Right ventricle myocardium inferior (tissue), 1 donor: ENCODE data around the gene ATP9B. TPM values are rescaled to one million over a fixed set of nuclear protein-coding genes. Genes with fewer than 3 reads are reported as not detected.

ENCODE experiments used
- ATAC-seq: fragments of 200-7000 bp; cut with Tn5 transposase; one replicate; pipeline ENCODE4 v1.9.1; 2020; ENCODE audit warnings: mild to moderate bottlenecking, moderate library complexity
- DNase-seq: peaks from one replicate; pipeline ENCODE4 v3.0.0; 2021; ENCODE audit errors: missing footprints
- intact Hi-C: fragments of 100-400 bp; cut with DNase I; formaldehyde crosslinking; loops from one replicate; pipeline ENCODE4 v1.11.0; 2022
- total RNA-seq: library from RNA; stranded (reverse); fragmentation: NEBNext Ultra II Directional; extraction: Animal tissue kit (Norgen Biotek cat#: 25700); gene quantifications from one replicate; pipeline ENCODE4 v1.2.1, GENCODE V29; 2021
- donor health status: DM: no; HTN: yes; CAD: no; lungs with severe emphysema.

The ATP9B gene
- total RNA-seq, 1 donor from 2014 or later = 11.7 TPM

DNA sequence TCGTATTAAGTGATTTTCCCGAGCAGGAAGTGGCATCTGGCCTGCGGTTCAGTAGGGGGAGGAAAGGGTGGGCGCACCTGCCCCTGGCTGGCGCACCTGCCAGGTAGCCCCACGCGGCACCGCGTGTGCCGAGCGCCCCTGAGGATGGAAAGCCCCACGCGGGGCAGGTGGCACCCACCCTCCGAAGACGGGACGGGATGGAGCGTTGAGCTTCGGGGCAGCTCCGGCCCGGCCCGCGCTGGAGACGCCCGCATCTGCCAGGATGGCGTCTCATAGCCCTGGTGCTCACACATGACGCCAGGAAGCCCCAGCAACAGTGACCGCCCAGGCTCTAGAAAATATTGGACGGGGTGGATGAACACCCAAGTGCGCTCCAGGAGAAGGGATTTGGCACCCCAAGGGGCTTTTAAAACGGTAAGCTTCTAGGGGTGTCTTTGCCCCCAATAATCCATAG, 324.0 kb downstream of the ATP9B start:
- peak; percentile 70 for DNase-seq
- no peak for ATAC-seq
- intact Hi-C loops = loop anchor here (2.0 to 5.0 kb wide), 3 partner anchors 66 to 326 kb away; partner anchors contain the start of gene ATP9B

DNA sequence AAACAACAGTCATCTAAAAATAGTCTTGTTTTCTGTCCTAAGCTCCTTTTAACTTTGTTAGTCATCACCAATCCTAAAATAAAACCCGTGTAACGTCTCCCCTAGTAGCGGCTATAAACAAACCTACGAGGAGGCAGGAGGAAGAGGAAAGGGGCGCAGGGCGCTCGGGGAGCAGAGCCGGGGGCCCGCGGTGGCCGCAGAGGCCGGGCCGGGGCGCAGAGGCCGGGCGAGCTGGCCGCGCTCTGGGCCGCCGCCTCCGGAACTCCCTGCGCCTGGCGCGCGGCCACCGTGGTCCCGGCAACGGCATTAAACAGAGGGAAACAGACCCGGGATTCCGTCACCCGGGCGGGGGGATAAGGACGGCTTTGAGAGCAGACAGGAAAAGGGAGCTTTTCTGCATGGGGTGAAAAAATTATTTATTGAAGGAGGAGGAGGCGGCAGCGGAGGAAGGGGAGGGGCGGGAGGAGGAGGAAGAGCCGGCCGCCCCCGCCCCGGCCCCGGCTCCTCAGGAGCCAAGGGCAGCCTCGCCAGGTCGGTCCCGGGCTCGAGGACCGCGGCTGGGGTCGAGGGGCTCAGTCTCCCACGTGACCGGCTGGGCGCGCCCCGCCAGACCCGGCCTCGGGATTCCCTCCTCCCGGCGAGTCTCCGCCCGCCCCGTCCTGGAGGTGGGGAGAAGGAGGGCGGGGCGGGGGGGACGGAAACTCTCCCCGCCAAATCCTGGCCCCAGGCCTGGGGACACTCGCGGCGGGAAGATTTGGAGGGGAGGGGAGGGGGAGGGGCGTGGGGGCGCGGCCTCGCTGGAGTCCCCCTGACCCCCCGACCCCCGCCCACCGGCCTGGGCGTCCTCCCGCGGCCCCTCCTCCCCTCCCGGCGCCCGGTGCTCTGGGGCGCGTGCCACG, 324.7 kb downstream of the ATP9B start:
- ATAC-seq = peak; percentile 81
- peak; percentile 97 for DNase-seq
- intact Hi-C loops = loop anchor here (2.0 to 5.0 kb wide), 3 partner anchors 65 to 327 kb away; partner anchors contain the start of gene ATP9B

DNA sequence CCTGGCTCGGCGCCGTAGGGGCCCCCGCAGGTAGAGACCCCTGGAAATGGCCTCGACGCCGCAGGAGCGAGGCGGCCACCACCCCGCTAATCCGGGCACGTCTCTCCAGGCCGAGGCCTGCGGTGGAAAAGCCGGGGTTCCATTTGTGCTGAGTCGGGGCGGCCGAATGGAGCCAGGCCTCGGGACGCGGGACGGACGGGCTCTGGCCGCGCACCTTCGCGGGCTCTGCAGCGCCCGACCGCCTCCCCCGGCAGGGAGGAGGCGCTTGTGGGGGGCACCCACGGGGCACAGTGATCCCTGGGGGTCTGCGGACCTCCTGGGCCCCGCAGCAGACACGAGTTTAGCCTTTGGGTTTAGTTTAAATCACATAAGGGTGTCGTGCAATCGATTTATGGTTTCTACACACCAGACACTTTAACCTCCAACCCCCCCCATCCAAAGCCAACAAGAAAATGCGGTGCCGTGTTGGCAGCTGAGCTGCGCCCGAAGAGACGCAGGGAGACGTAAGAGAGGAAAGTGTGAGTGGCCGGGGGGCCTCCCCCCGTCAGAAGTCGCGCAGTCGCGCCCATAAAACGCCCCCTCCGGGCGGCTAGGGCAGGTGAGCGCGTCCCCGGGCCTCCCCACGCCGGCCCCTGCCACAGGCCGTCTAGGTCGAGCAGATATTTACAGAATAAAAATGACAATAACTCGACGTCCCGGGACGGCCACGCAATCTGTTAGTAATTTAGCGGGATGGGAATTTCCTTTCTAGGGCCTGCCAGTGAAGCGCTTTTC, 325.5 kb downstream of the ATP9B start:
- intact Hi-C loops = loop anchor here (5.0 kb wide), 2 partner anchors 133 to 327 kb away; partner anchors contain the start of gene ATP9B
- ATAC-seq (peak; percentile 17), DNase-seq (peak; percentile 73)

DNA sequence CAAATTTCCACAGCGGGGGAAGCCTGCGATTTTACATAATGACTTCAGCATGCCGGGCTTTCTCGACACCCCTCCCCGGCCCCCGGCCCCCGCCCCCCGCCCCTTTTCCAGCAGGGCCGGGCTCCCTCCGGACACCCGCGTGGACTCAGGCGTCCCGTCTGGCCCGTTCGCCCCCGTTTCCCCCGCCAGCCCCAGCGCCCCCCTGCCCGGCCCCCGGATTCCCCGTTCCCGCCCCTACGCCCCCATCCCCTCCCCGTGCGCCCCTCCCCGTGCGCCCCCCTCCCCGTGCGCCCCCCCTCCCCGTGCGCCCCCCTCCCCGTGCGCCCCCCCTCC, 326.1 kb downstream of the ATP9B start:
- intact Hi-C loops = loop anchor here (5.0 kb wide), 1 partner anchor 132 kb away; no protein-coding TSS in a partner anchor
- peak; percentile 5 for DNase-seq
- no peak for ATAC-seq

DNA sequence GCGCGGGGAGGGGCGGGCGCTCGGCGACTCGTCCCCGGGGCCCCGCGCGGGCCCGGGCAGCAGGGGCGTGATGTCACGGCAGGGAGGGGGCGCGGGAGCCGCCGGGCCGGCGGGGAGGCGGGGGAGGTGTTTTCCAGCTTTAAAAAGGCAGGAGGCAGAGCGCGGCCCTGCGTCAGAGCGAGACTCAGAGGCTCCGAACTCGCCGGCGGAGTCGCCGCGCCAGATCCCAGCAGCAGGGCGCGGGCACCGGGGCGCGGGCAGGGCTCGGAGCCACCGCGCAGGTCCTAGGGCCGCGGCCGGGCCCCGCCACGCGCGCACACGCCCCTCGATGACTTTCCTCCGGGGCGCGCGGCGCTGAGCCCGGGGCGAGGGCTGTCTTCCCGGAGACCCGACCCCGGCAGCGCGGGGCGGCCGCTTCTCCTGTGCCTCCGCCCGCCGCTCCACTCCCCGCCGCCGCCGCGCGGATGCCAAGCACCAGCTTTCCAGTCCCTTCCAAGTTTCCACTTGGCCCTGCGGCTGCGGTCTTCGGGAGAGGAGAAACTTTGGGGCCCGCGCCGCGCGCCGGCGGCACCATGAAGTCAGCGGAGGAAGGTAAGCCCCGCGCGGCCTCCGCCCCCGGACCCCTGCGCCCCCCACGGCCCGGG, 326.7 kb downstream of the ATP9B start, which contains the start of gene NFATC1:
NFATC1 (plus strand) TSS at position 170 of the 644 bp plus-strand sequence; CDS start at position 465, 295 bp downstream.
- ATAC-seq (peak; percentile 47), DNase-seq (peak; percentile 89)
- intact Hi-C loops = loop anchor here (5.0 kb wide), 1 partner anchor 131 kb away; no protein-coding TSS in a partner anchor

DNA sequence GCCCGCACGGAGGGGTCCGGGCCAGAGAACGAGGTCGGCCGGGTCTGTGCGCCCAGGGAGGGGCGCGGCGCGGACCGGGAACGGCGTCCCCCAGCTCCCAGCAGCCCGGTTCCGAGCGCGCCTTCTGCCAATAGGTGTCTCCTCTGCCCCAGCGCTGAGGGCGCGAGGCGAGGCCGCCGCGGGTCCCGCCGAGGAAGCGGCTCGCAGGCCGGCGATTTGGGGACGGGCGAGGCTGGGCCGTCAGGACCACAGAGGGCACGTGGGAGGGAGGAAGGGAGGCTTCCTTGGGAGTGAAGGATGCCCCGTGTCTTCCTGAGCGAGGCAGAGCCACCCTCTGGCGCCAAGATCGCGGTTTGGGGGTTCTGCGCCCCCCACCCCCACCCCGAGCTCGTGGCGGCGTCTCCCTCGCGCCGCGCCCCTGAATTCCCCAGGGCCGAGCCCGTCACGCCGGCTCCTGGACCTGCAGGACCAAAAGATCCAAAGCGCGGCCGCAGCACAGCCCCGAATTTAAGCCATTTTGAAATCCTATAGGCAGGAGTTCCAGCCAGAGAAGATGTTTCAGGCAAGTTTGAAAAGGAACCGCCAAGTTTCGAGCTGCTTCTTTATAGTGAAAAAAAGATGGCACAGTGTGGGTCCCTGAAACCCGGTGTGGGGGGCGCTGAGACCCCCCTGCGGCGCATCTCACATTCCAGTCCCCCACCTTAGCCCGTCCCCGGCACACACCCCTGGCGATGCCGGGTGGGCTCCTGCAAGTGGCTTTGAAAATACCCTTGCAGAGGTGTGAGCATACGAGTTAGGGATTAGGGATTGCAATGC, 327.4 kb downstream of the ATP9B start:
- ATAC-seq (peak; percentile 21), DNase-seq (peak; percentile 84)
- intact Hi-C loops = loop anchor here (5.0 kb wide), 1 partner anchor 131 kb away; no protein-coding TSS in a partner anchor

DNA sequence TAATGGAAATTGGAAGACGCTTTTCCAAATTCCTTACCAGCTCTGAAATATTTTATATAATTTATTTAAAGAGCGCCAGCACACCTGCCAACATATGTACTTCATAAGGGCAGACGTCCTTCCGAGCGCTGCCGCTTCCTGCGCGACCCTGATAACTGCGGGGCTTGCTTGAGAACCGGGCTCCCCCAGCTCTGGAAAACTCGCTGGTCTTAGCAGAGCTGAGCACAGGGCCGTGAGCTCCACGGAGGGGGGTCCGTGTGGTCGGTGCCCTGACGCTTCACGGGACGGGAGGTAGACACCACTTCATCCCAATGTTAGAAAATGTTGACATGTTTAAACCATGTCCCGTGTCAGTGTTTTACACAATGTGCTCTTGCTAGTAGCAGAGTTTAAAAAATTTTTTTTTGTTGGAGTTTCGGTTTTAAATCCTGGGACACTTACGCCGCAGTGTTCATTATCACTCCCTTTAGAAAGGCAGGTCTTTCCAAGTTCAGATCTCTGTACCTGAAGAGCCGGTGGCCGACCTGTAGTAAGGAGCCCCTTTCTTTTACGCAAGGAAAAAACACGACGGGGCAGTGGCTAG, 328.1 kb downstream of the ATP9B start:
- intact Hi-C loops = loop anchor here (5.0 kb wide), 1 partner anchor 130 kb away; no protein-coding TSS in a partner anchor
- DNase-seq = peak; percentile 67
- ATAC-seq = no peak

DNA sequence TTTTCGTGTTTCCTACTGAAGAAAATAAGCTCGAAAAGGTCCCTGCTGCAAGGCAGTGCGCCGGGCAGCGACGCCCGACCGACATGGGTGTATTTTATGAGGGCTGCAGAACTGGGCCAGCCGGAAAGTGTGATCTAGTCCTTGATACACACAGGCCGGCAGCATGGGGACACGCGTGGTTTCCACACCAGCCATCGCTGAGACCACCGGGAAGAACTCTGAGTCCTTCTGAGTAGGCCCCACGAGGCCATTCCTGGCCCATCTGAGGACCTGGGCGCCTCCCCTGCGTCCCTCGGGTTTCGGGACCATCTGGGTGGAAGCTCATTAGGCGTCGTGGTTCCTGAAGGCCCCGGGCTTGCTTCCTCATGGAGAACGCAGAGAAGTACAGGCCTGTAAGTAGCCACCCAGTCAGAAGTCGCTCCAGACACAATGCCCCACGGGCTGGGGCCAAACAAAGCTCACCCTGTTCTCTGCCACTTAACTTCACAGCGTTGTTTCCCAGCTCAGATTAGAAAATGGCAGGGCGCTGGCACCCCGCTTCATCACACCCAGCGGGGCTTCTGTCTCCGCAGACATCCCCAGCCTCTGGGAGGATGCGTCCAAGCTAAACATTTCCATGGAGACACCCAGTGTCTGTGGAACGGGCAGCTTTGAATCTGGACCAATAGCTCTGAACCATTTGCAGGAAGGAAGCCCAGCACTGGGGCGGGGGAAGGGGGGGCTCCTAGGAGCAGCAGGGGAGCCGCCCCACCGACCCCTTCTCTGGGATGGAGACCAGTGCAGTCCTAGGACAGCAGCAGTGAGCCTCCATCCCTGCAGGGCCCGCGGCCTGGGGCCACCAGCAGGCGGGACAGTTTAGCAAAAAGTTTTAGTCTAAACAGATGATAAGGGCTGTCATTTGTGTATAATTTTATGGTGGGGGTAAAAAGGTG, 328.9 kb downstream of the ATP9B start:
- peak; percentile 64 for DNase-seq
- no peak for ATAC-seq
- intact Hi-C loops = loop anchor here (5.0 kb wide), 1 partner anchor 129 kb away; no protein-coding TSS in a partner anchor

DNA sequence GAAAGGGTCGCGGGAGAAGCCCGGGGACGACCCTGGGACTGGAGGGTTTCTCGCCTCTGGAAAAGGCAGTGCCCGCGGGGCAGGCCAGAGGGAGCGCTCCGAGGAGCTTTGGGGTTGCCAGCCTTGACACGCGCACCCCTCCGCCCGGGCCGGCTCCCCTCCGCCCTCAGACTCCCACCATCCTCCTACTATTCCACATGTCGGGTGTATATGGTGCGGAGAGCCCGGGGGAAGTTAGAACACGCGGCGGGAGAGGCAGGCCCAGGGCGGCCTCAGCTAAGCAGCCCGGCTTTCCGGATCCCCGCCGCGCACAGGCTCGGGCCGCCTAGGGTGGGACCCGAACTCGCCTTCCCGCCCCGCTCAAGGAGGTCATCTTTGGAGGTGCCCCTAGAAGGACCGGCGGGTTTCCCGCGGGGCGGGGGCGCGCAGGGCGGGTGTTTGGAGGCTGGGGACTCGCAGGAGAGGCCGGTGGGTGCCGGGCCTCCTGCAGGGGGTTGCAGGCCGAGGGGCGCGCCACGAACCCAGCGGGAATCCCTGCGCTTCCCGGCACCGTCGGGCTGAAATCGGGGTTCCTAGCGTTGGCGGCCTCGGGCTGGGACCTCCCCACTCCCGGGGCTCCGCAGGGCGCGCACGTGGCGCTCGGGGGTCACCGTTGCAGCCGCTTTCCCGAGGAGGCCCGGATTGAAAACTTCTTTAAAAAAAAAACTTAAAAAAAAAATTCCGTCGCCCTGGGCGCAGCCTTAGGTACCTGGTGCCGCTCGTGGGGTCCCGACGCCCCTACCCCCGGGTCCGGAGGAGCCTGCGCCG, 330.3 kb downstream of the ATP9B start:
- ATAC-seq (no peak), DNase-seq (peak; percentile 75)
- intact Hi-C loops = loop anchor here (5.0 kb wide), 1 partner anchor 128 kb away; no protein-coding TSS in a partner anchor

DNA sequence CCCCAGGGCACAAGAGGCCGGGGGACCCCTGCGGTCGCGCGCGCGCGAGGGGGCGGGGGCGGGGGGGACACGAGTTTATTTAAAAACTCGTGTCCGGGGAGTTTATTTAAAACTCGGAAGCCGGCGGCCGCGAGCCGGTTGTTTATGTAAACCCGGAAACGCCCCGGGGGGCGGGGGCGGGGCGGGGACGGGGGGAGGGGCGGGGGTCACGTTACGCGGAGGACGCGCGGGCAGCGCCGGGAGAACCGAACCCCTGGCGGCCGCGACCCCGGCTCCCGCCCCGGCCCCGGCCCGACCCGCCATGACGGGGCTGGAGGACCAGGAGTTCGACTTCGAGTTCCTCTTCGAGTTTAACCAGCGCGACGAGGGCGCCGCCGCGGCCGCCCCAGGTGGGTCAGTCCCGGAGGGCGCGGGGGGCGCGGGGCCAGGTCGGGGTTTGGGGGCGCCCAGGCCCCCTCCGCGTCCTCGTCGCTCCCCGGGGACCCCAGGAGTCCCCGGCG, 330.9 kb downstream of the ATP9B start:
- intact Hi-C loops = no loop called here
- DNase-seq (peak; percentile 93), ATAC-seq (no peak)

DNA sequence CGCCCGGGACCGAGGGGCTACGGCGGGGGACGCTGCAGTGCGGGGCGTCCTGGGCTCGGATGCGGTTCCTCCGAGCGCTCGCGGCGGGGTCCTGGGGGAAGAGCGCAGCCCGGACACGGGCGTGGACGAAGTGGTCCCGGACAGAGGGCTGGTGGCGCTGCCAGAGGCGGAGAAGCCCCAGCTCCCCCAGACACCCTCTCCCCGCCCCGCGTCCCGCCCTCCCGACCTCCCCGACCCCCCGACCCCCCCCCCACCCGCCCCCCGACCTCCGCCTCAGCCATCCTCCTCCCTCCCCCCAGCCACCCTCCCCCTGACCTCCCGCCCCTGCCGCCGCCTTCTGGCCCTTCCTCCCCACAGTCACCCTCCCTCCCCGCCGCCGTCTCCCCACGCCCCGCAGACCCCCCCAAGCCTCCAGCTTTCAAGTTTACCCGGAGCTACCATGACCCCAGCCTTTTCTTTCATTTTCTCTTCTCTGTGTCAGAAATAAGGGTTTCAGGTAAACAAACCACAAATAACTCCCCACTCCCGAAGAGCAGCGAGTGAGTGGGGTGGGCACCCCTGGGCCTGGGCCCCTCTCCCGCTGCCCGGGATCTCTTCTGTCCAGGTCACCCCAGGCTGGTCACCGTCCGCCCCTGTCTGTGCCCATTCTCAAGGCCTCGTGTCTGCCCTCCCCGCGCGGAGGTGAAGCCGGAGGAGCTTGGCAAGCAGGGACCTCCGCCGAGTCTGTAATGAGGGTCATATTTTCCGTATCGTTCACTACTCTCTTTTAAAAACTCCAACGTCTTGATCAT, 331.6 kb downstream of the ATP9B start:
- ATAC-seq (no peak), DNase-seq (peak; percentile 63)
- intact Hi-C loops = no loop called here

DNA sequence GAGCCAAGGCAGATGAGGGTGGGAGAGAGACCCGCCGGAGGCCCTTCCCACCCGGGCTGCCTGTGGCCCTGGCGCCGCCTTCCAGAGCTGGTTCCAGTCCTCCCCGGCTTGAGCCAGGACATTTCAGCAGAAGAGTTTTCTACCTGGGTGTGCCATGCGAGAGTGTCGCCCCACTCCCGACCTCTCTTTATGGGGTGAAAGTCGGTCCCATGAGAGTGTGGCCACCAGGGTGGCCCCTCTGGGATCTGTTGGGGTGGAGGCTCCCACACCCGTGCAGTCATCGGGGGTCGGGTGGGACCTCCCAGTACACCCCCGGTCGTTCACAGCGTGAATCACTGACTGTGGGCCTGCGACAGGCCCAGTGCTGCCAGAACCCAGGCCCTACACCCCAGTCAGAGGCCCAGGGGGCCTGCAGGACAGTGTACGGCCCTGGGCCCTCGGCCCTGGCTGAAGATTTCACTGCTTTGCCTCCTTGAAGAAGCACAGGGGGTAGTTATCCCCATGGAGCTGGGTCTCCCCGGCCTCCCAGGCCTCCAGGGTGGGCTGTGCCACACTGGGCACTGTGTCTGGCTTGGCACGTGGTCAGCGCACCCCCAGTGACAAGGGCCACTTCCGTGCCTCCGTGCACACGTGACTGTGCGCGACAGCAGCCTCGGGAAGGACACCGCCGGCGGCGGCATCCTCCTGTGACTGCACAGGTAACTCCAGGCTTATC, 332.5 kb downstream of the ATP9B start:
- DNase-seq (peak; percentile 45), ATAC-seq (no peak)
- intact Hi-C loops = no loop called here

DNA sequence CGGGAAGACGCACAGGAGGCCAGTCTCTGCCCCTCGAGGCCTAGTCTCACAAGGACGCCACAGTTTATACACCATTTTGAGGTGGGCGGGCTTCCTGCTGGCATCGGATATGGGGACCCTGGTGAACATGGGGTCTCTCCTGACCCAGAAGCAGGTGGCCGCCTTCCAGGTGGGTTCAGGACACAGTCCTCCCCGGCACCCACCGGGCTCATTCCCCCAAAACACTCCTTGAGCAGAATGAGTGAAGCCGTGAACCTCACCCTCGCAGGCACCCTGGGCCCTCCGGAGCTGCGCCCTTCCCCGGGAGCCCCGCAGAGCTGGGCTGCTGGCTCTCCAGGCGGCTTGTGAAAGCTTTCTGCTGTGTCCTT, 333.0 kb downstream of the ATP9B start:
- DNase-seq (no peak), ATAC-seq (no peak)
- intact Hi-C loops = no loop called here
